GM12875 (cell line): ENCODE data around the gene RBM39.

Experiments used
- H3K4me3 ChIP-seq: one replicate; pipeline ENCODE4 v1.5.1; 2011; ENCODE audit warnings: low read depth, low read length, control low read depth
- TF ChIP-seq, protein P1 (sequence below): IDR thresholded peaks from 2 replicates; pipeline ENCODE4 v1.5.1; 2011; ENCODE audit warnings: low read depth, mild to moderate bottlenecking, control low read depth, inconsistent platforms, low read length, moderate library complexity, borderline replicate concordance; ENCODE audit not compliant: insufficient read depth

Gene RBM39

DNA sequence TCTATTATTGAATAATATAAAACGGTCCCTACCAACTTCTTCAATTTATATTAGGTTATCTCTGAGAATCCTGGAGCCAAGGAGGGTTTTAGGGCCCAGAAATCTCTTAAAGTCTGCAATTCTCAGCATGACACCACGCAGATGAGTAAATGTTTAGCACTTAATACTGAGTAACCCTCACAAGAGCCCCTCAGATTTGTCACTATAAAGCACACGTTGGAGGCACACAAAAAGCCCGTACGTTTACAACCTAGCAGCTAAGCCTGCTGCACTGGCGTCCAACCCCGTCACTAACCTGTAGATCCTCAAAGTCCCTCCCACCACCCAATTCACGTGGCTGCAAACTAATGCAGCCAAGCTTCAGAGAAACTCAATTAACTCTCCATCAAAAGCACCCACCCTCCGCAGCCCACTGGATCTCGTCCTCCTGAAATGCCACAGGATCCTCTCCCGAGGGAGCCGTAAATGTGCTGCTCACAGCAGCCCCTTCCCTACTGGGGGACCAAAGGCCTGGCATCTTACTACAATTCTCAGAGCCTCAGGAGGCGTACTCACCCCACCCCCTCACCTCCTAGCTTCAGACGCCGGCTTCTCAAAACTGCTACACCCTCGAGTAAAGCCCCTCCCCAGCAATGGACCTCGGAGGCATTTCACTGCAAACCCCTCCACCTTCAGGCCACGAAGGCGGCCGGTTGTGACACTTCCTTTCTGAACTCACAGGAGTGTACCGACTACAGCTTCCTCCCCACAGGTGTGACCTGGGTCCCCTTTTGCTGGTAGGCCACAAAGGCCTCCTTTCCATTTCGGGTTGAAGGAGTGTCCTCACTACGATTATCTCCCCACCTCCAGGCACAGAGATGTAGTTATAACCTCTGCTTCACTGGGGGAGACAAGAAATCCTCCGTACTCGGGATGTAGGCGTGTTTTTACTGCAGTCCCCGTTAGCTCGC, 78.3 kb downstream of the RBM39 start:
- H3K4me3 ChIP-seq = peak overlapping the region; percentile 73
- TF ChIP-seq, protein P1, sequence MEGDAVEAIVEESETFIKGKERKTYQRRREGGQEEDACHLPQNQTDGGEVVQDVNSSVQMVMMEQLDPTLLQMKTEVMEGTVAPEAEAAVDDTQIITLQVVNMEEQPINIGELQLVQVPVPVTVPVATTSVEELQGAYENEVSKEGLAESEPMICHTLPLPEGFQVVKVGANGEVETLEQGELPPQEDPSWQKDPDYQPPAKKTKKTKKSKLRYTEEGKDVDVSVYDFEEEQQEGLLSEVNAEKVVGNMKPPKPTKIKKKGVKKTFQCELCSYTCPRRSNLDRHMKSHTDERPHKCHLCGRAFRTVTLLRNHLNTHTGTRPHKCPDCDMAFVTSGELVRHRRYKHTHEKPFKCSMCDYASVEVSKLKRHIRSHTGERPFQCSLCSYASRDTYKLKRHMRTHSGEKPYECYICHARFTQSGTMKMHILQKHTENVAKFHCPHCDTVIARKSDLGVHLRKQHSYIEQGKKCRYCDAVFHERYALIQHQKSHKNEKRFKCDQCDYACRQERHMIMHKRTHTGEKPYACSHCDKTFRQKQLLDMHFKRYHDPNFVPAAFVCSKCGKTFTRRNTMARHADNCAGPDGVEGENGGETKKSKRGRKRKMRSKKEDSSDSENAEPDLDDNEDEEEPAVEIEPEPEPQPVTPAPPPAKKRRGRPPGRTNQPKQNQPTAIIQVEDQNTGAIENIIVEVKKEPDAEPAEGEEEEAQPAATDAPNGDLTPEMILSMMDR = no peak

DNA sequence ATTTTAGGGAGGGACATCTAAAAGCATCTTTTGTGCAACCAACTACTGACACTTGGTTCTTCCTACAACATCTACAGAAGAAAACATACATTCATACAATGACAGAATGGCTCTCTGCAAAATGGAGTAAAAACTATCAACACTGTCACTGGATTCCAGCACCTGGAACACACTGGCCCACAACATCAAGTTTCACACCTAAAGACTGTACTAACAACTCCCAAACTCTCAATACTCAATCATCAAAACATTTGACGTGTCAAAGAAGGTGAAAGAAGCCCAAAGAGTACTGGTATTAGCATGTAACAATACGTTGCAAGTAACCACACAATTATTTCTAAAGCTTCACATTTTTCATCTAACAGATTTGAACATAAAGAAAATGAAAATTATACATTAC, 79.5 kb downstream of the RBM39 start:
- H3K4me3 ChIP-seq = no peak overlapping the region
- TF ChIP-seq, protein P1 = no peak

- TF ChIP-seq, protein P1 = no peak
- H3K4me3 ChIP-seq = no peak overlapping the region
Measured at GRCh38 chr20:35661908-35662307, 80.2 kb downstream of the RBM39 start.

GRCh38 chr20:35661053-35661452, 81.0 kb downstream of the RBM39 start:
- H3K4me3 ChIP-seq = no peak overlapping the region
- TF ChIP-seq, protein P1 = no peak

DNA sequence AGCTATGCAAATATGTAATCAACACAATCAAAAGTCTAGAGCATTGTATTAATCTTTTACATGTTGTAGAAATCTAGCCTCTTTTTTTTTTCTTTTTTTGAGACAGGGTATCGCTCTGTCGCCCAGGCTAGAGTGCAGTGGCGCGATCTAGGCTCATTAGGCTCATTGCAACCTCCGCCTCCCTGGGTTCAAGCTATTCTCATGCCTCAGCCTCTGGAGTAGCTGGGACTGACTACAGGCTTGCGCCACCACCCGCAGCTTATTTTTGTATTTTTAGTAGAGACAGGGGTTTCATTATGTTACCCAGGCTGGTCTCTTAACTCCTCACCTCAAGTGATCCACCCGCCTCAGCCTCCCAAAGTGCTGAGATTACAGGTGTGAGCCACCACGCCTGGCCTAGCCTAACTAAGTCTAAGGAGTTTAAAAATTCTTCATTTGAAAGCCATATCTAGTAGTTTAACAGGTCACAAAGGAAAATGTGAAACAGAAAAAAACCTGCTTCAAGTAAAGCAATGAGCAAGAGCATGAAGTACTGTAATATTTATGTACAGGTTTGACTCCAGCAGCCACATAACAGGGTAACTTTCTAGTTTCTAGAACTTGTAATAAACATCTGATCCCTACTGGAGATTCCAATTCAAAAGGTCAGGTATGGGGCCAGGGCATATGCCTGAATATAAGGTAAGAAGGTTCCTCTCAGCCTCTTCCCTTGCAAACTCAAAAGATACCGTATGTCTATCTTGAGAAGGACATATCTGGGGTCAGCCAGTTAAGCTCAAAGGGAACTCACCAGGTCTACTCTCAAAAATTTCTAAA, 81.7 kb downstream of the RBM39 start:
- no peak overlapping the region for H3K4me3 ChIP-seq
- TF ChIP-seq, protein P1 = no peak

- TF ChIP-seq, protein P1 = no peak
- no peak overlapping the region for H3K4me3 ChIP-seq
Measured at GRCh38 chr20:35657271-35657670, 84.8 kb downstream of the RBM39 start.

GRCh38 chr20:35654415-35654814, 87.6 kb downstream of the RBM39 start:
- H3K4me3 ChIP-seq = no peak overlapping the region

More at GRCh38 chr20:35654415-35654814, 87.6 kb downstream of the RBM39 start:
- TF ChIP-seq, protein P1 = no peak
